Upper lobe of left lung (tissue), 4 donors: Measurements from ENCODE around the gene POLR2M.

Experiments used
- CTCF ChIP-seq, 6 experiments: fragments of 450-650 bp in 4 of 6; fragments of 200-600 bp in 2 of 6; sonication (generic) in 2 of 6; IDR thresholded peaks; one replicate each; pipeline ENCODE4 v1.5.1; 2016 to 2019; ENCODE audit warnings: antibody characterized with exemption in 6 of 6
- EP300 ChIP-seq, 4 donors: sonication (generic); formaldehyde crosslinking; IDR thresholded peaks; one replicate each; pipeline ENCODE4 v1.5.1; 2017; ENCODE audit warnings: antibody characterized with exemption in 4 of 4, control low read depth in 2 of 4
- POLR2A ChIP-seq, 4 donors: fragments of 450-650 bp; IDR thresholded peaks; one replicate each; pipeline ENCODE4 v1.5.1; 2016 to 2017; ENCODE audit warnings: antibody characterized with exemption in 4 of 4, mild to moderate bottlenecking in 2 of 4

GRCh38 chr15:57683481-57683880 is 23.0 kb upstream of the POLR2M start:
- TF ChIP-seq CTCF (IDR thresholded peaks at IDR 0.05), result no peak
- TF ChIP-seq EP300 (IDR thresholded peaks at IDR 0.05), result no peak
- no peak for TF ChIP-seq POLR2A (IDR thresholded peaks at IDR 0.05)
